Progenitor cell of endocrine pancreas (in vitro differentiated cells): ENCODE results near the gene P2RX7. TPM values are rescaled to one million over a fixed set of nuclear protein-coding genes. Genes with fewer than 3 reads are reported as not detected.

ENCODE experiments used
- DNase-seq: peaks from one replicate; pipeline ENCODE4 v3.0.0; 2021; ENCODE audit warnings: low spot score; ENCODE audit not compliant: unreplicated experiment
- H3K27ac Mint-ChIP-seq: 2 replicates; pipeline ENCODE4 v1.8.0; 2021; ENCODE audit warnings: mild to moderate bottlenecking, moderate library complexity, mixed read lengths
- H3K27me3 Mint-ChIP-seq: 2 replicates; pipeline ENCODE4 v1.8.0; 2021; ENCODE audit warnings: mixed read lengths
- H3K36me3 Mint-ChIP-seq: 2 replicates; pipeline ENCODE4 v1.8.0; 2022; ENCODE audit warnings: mixed read lengths; ENCODE audit not compliant: insufficient read depth
- H3K4me1 Mint-ChIP-seq: 2 replicates; pipeline ENCODE4 v1.8.0; 2021; ENCODE audit warnings: low read depth, mixed read lengths
- H3K4me3 Mint-ChIP-seq: 2 replicates; pipeline ENCODE4 v1.8.0; 2021; ENCODE audit warnings: low read depth, mild to moderate bottlenecking, moderate library complexity, mixed read lengths
- H3K9me3 Mint-ChIP-seq: 2 replicates; pipeline ENCODE4 v1.8.0; 2021; ENCODE audit warnings: low read depth, mixed read lengths
- total RNA-seq: library from RNA; stranded (reverse); gene quantifications from 2 replicates; pipeline ENCODE4 v1.2.1, GENCODE V29; 2021
- TF ChIP-seq, protein P1 (sequence below): fragments of 200-600 bp; sonication (generic); IDR thresholded peaks from one replicate; pipeline ENCODE4 v1.5.0; 2021; ENCODE audit warnings: antibody characterized with exemption, mild to moderate bottlenecking; ENCODE audit not compliant: unreplicated experiment

The P2RX7 gene
- total RNA-seq, 1 donor from 2014 or later, result not detected

DNA sequence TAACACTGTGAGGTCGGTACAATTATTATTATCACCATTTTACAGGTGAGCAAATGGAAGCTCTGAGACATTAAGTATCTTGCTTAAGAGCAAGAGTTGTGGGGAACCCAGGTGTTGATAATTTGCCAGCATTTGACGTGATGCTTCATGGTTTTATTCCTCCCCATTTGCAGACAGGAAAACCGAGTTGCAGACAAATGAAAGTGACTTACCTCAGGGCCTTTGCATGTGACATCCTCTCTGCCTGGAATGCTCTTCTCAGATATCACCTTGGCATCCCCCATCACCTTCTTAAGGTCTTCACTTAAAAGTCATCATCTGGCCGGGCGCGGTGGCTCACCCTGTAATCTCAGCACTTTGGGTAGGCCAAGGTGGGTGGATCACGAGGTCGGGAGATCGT is 21.0 kb upstream of the P2RX7 start:
- Mint-ChIP-seq H3K9me3 (no peaks in the 10 kb centered on the region), H3K27me3 (peaks cover 9% of the 10 kb centered on the region), H3K36me3 (no peaks in the 10 kb centered on the region), H3K4me3 (no peak overlapping the region), H3K4me1 (peaks cover 2% of the 10 kb centered on the region), H3K27ac (no peak overlapping the region)
- TF ChIP-seq, protein P1, sequence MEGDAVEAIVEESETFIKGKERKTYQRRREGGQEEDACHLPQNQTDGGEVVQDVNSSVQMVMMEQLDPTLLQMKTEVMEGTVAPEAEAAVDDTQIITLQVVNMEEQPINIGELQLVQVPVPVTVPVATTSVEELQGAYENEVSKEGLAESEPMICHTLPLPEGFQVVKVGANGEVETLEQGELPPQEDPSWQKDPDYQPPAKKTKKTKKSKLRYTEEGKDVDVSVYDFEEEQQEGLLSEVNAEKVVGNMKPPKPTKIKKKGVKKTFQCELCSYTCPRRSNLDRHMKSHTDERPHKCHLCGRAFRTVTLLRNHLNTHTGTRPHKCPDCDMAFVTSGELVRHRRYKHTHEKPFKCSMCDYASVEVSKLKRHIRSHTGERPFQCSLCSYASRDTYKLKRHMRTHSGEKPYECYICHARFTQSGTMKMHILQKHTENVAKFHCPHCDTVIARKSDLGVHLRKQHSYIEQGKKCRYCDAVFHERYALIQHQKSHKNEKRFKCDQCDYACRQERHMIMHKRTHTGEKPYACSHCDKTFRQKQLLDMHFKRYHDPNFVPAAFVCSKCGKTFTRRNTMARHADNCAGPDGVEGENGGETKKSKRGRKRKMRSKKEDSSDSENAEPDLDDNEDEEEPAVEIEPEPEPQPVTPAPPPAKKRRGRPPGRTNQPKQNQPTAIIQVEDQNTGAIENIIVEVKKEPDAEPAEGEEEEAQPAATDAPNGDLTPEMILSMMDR, result no peak
- DNase-seq, result no peak

DNA sequence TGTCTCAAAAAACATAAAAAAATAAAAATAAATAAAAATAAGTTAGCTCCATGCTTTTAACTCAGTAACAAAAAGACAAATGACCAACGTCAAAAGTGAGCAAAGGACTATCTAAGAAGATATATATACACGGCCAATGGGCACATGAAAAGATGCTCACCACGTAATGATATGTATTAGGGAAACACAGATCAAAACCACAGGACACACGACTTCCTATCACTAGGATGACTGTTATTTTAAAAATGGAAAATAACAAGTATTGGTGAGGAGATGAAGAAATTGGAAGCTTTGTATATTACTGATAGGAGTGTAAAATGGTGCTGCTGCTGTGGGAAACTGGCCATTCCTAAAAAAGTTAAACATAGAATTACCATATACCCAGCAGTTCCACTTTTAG is 20.2 kb upstream of the P2RX7 start:
- no peak for DNase-seq
- Mint-ChIP-seq H3K4me3 (no peak overlapping the region), H3K27me3 (peaks cover 9% of the 10 kb centered on the region), H3K27ac (no peak overlapping the region), H3K36me3 (no peaks in the 10 kb centered on the region), H3K4me1 (peaks cover 11% of the 10 kb centered on the region), H3K9me3 (no peaks in the 10 kb centered on the region)
- TF ChIP-seq, protein P1, result no peak

DNA sequence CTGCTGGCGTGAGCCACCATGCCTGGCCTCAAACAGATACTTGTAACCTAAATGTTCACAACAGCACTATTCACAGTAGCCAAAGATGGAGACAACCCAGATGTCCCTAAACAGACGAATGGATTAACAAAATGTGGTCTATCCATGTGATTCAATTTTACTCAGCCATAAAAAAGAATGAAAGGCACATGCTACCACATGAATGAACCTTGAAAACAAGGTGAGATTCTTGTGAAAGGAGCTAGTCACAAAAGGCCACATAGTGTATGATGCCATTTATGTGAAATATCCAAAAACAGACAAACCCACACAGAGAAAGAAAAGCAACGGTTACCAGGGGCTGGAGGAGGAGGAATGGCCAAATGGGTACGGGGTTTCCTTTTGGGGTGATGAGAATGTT is 19.6 kb upstream of the P2RX7 start:
- Mint-ChIP-seq H3K36me3 (no peaks in the 10 kb centered on the region), H3K27me3 (peaks cover 9% of the 10 kb centered on the region), H3K4me3 (no peak overlapping the region), H3K4me1 (peaks cover 11% of the 10 kb centered on the region), H3K9me3 (no peaks in the 10 kb centered on the region), H3K27ac (no peak overlapping the region)
- TF ChIP-seq, protein P1, result no peak
- DNase-seq, result no peak

DNA sequence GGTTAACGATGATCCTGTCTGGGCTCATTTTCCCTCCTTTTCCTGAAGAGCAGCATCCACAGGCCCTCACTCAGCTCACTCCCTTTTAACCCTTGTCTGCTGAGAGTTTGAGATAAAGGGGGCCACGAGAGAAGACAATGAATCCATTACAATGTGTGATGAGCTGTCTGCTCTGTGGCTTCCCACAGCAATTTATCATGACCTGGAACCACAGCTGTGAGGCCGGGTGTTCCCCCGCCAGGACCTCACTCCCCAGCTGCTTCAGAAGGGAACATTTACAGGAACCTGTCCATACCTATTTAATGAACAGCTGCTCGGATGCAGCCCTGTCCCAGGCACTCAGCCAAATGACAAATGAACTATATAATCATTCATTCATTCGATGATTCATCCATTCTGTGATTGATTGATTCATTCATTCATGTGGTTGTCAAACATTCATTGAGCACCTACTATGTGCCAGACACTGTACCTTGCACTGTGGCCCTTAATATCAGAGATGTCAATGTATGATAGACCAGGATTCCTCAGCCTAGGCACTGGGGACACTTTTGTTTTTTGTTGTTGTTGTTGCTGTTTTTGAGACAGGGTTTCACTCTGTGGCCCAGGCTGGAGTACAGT is 18.5 kb upstream of the P2RX7 start:
- Mint-ChIP-seq H3K4me3 (no peak overlapping the region), H3K4me1 (peaks cover 11% of the 10 kb centered on the region), H3K27ac (no peak overlapping the region), H3K27me3 (peaks cover 8% of the 10 kb centered on the region), H3K9me3 (no peaks in the 10 kb centered on the region), H3K36me3 (no peaks in the 10 kb centered on the region)
- no peak for DNase-seq
- TF ChIP-seq, protein P1, result no peak

DNA sequence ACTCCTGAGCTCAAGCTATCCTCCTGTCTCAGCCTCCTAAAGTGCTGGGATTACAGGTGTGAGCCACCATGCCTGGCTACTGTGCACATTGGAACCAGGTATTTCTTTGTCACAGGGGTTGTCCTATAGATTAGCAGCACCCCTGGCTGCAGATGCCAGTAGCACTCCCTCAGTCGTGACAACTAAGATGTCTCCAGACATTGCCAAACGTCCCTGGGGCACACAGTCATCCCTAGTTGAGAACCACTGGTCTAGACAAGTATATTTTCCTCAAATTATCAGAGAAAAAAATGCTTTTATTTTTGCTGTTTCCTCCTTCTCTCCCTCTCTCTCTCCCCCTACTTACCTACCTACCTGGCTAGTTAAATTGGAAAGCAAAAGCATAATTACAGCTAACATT is 17.9 kb upstream of the P2RX7 start:
- H3K27ac Mint-ChIP-seq, result no peak overlapping the region
- peaks cover 11% of the 10 kb centered on the region for H3K4me1 Mint-ChIP-seq
- peaks cover 14% of the 10 kb centered on the region for H3K27me3 Mint-ChIP-seq
- TF ChIP-seq, protein P1, result no peak
- H3K36me3 Mint-ChIP-seq, result no peaks in the 10 kb centered on the region
- DNase-seq, result no peak
- H3K9me3 Mint-ChIP-seq, result no peaks in the 10 kb centered on the region
- no peak overlapping the region for H3K4me3 Mint-ChIP-seq
